ENCODE data around the gene EYA4. TPM values are rescaled to one million over a fixed set of nuclear protein-coding genes. Genes with fewer than 3 reads are reported as not detected.
A peak's percentile ranks its signal among the peaks of the same experiment; 100 is the strongest.

EYA4 gene
- total and polyA plus RNA-seq, 2 donors (not counting 1 experiment from before 2014, with no cell fraction given): 4.6 to 38.0 TPM

DNA sequence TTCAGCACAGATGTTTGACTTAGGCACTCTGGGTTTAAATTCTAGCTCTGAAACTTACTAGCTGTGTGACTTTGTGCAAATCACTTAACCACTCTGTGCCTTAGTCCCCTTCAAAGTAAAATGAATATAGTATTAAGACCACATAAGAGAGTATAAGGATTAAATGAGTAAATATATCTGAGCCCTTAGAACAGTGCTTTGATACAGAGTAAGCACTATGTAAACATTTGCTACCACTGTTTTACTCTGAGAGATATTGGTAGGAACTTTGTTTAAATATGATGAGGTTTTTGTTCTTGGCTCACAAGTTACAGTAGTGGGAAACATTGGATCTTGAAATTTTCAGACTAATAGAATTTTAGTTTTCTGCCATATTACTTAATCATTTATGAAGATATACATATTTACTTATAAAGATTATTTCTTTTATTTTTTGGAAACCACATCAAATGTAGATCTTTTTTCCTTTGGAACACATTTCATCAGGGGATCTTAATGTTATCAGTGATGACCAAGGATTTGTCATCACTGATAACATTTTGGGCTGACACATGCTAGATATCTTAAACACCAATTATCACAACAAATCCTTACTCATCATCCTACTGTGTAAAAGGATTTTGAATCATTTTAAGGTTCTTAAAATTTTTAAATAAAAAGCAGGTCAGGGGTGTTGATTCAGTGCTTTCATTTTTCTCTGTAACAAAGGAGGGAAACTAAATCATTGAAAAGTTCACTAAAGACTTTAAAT, 226.2 kb downstream of the EYA4 start:
- H3K9ac ChIP-seq (ENCODE audit: insufficient read depth, low read length): no peak overlapping the region
- H3K9me3 ChIP-seq (ENCODE audit: control insufficient read depth, insufficient read depth, low read depth, low read length): no peaks in the 10 kb centered on the region
- no peak overlapping the region for H2AFZ ChIP-seq (ENCODE audit: low read length)
- TF ChIP-seq EZH2 (IDR thresholded peaks at IDR 0.05; ENCODE audit: low read length, missing control alignments): no peak
- TF ChIP-seq, protein P1, sequence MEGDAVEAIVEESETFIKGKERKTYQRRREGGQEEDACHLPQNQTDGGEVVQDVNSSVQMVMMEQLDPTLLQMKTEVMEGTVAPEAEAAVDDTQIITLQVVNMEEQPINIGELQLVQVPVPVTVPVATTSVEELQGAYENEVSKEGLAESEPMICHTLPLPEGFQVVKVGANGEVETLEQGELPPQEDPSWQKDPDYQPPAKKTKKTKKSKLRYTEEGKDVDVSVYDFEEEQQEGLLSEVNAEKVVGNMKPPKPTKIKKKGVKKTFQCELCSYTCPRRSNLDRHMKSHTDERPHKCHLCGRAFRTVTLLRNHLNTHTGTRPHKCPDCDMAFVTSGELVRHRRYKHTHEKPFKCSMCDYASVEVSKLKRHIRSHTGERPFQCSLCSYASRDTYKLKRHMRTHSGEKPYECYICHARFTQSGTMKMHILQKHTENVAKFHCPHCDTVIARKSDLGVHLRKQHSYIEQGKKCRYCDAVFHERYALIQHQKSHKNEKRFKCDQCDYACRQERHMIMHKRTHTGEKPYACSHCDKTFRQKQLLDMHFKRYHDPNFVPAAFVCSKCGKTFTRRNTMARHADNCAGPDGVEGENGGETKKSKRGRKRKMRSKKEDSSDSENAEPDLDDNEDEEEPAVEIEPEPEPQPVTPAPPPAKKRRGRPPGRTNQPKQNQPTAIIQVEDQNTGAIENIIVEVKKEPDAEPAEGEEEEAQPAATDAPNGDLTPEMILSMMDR (conservative IDR thresholded peaks at IDR 0.05 in 1 of 2, IDR thresholded peaks at IDR 0.05 in 1 of 2; ENCODE audit: low read depth in 1 of 2, low read length in 2 of 2): no peak
- no peaks in the 10 kb centered on the region for H4K20me1 ChIP-seq (ENCODE audit: control insufficient read depth, extremely low read depth, insufficient read depth, low read length)
- no peaks in the 10 kb centered on the region for H3K27me3 ChIP-seq (ENCODE audit: control insufficient read depth, insufficient read depth, low read length)
- DNase-seq (ENCODE audit: low read depth in 2 of 2): peak; percentile 20 to 40
- H3K27ac ChIP-seq (ENCODE audit: insufficient read depth, low read length): no peak overlapping the region
- no peak overlapping the region for H3K4me3 ChIP-seq (replicated peaks in 1 of 4; ENCODE audit: control extremely low read depth in 1 of 4, insufficient read depth in 1 of 4, low read depth in 3 of 4, low read length in 4 of 4)
- no peaks in the 10 kb centered on the region for H3K36me3 ChIP-seq (ENCODE audit: control insufficient read depth, insufficient read depth, low read length)
- no peak overlapping the region for H3K4me2 ChIP-seq (ENCODE audit: extremely low read depth, insufficient read depth, low read length)
- no peaks in the 10 kb centered on the region for H3K4me1 ChIP-seq (ENCODE audit: control insufficient read depth, extremely low read depth, insufficient read depth, low read length)
- no peaks in the 10 kb centered on the region for H3K79me2 ChIP-seq (ENCODE audit: control insufficient read depth, insufficient read depth, low read length)

DNA sequence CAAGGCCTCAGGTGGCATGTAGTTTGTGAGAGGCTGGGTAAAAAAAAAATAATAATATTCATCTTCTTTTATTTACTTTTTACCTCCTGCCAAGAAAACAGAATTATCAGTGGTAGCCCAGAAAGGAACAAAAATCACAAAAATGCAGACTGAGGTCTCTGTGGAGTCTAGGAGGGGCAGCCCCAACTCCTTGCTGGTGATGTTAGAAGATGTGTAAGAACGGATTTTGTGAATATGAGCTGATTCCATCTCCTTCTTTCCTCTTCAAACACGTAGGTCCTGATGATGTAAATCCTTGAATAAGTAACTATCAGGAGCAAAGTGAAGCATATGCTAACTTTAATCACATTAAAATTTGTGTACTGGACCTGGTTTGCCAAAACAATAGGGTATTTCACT, 226.8 kb downstream of the EYA4 start:
- Histone ChIP-seq H4K20me1 (ENCODE audit: control insufficient read depth, extremely low read depth, insufficient read depth, low read length) (no peaks in the 10 kb centered on the region), H3K79me2 (ENCODE audit: control insufficient read depth, insufficient read depth, low read length) (no peaks in the 10 kb centered on the region), H3K27ac (ENCODE audit: insufficient read depth, low read length) (no peak overlapping the region), H3K4me2 (ENCODE audit: extremely low read depth, insufficient read depth, low read length) (no peak overlapping the region), H2AFZ (ENCODE audit: low read length) (no peak overlapping the region), H3K4me3 (replicated peaks in 1 of 4; ENCODE audit: control extremely low read depth in 1 of 4, insufficient read depth in 1 of 4, low read depth in 3 of 4, low read length in 4 of 4) (no peak overlapping the region), H3K4me1 (ENCODE audit: control insufficient read depth, extremely low read depth, insufficient read depth, low read length) (no peaks in the 10 kb centered on the region), H3K36me3 (ENCODE audit: control insufficient read depth, insufficient read depth, low read length) (no peaks in the 10 kb centered on the region), H3K9ac (ENCODE audit: insufficient read depth, low read length) (no peak overlapping the region), H3K27me3 (ENCODE audit: control insufficient read depth, insufficient read depth, low read length) (no peaks in the 10 kb centered on the region), H3K9me3 (ENCODE audit: control insufficient read depth, insufficient read depth, low read depth, low read length) (no peaks in the 10 kb centered on the region)
- peak in 1 of 2 donors; percentile 53 for DNase-seq (ENCODE audit: low read depth in 2 of 2)
- TF ChIP-seq, protein P1 (conservative IDR thresholded peaks at IDR 0.05 in 1 of 2, IDR thresholded peaks at IDR 0.05 in 1 of 2; ENCODE audit: low read depth in 1 of 2, low read length in 2 of 2): no peak
- no peak for TF ChIP-seq EZH2 (IDR thresholded peaks at IDR 0.05; ENCODE audit: low read length, missing control alignments)

DNA sequence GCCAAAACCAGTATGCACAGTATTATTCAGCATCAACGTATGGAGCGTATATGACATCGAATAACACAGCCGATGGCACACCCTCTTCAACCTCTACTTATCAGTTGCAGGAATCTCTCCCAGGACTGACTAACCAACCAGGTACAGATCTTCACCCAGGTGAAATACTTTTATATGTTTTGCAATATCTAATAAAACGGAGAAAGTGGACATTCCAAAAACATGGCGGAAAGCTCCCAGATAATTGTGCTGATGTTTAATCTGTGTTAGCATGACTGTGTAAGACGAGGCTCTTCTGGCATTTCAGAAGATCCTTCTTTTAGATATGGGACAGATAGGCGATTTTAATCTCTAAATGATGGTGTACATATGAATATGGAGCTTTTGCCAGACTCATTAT, 227.4 kb downstream of the EYA4 start:
- Histone ChIP-seq H3K9ac (ENCODE audit: insufficient read depth, low read length) (no peak overlapping the region), H3K4me1 (ENCODE audit: control insufficient read depth, extremely low read depth, insufficient read depth, low read length) (no peaks in the 10 kb centered on the region), H4K20me1 (ENCODE audit: control insufficient read depth, extremely low read depth, insufficient read depth, low read length) (no peaks in the 10 kb centered on the region), H3K4me3 (replicated peaks in 1 of 4; ENCODE audit: control extremely low read depth in 1 of 4, insufficient read depth in 1 of 4, low read depth in 3 of 4, low read length in 4 of 4) (no peak overlapping the region), H2AFZ (ENCODE audit: low read length) (no peak overlapping the region), H3K79me2 (ENCODE audit: control insufficient read depth, insufficient read depth, low read length) (no peaks in the 10 kb centered on the region), H3K9me3 (ENCODE audit: control insufficient read depth, insufficient read depth, low read depth, low read length) (no peaks in the 10 kb centered on the region), H3K4me2 (ENCODE audit: extremely low read depth, insufficient read depth, low read length) (no peak overlapping the region), H3K27ac (ENCODE audit: insufficient read depth, low read length) (no peak overlapping the region), H3K36me3 (ENCODE audit: control insufficient read depth, insufficient read depth, low read length) (no peaks in the 10 kb centered on the region), H3K27me3 (ENCODE audit: control insufficient read depth, insufficient read depth, low read length) (no peaks in the 10 kb centered on the region)
- no peak for DNase-seq (ENCODE audit: low read depth in 2 of 2)
- no peak for TF ChIP-seq EZH2 (IDR thresholded peaks at IDR 0.05; ENCODE audit: low read length, missing control alignments)
- TF ChIP-seq, protein P1 (conservative IDR thresholded peaks at IDR 0.05 in 1 of 2, IDR thresholded peaks at IDR 0.05 in 1 of 2; ENCODE audit: low read depth in 1 of 2, low read length in 2 of 2): no peak
